HepG2 (cell line): Measurements from ENCODE around the gene SRXN1. TPM values are rescaled to one million over a fixed set of nuclear protein-coding genes. Genes with fewer than 3 reads are reported as not detected.

ENCODE experiments used
- CEBPB ChIP-seq: IDR thresholded peaks from 2 replicates; pipeline ENCODE4 v1.6.1; 2011; ENCODE audit warnings: low read depth, low read length, improper control_type of control experiment, borderline replicate concordance
- DMAP1 ChIP-seq: IDR thresholded peaks from 2 replicates; pipeline ENCODE4 v1.6.1; 2016
- FOSL2 ChIP-seq: sonication (generic); formaldehyde crosslinking; IDR thresholded peaks from 2 replicates; pipeline ENCODE4 v1.4.0; 2020; ENCODE audit warnings: missing genetic modification reagents
- GATA4 ChIP-seq: sonication (generic); IDR thresholded peaks from 2 replicates; pipeline ENCODE4 v1.6.1; 2016; ENCODE audit warnings: antibody characterized with exemption, low read depth, borderline replicate concordance
- HDAC1 ChIP-seq: sonication (generic); formaldehyde crosslinking; IDR thresholded peaks from 2 replicates; pipeline ENCODE4 v1.5.1; 2020; ENCODE audit warnings: mild to moderate bottlenecking, missing genetic modification reagents
- IRF9 ChIP-seq: sonication (generic); formaldehyde crosslinking; IDR thresholded peaks from 2 replicates; pipeline ENCODE4 v1.8.0; 2022; ENCODE audit warnings: missing genetic modification reagents, mild to moderate bottlenecking, borderline replicate concordance
- ISL2 ChIP-seq: sonication (generic); formaldehyde crosslinking; IDR thresholded peaks from 2 replicates; pipeline ENCODE4 v1.5.0; 2020; ENCODE audit warnings: missing genetic modification reagents
- JUNB ChIP-seq: sonication (generic); formaldehyde crosslinking; IDR thresholded peaks from 2 replicates; pipeline ENCODE4 v1.8.0; 2022; ENCODE audit warnings: missing genetic modification reagents, mild to moderate bottlenecking, borderline replicate concordance
- KAT8 ChIP-seq: IDR thresholded peaks from 2 replicates; pipeline ENCODE4 v1.6.1; 2016; ENCODE audit warnings: missing genetic modification reagents, missing compliant biosample characterization
- SRSF9 ChIP-seq: fragments of 200-400 bp; formaldehyde crosslinking; IDR thresholded peaks from 2 replicates; pipeline ENCODE4 v1.6.1; 2018; ENCODE audit warnings: borderline replicate concordance, mild to moderate bottlenecking, low read depth, low read length; ENCODE audit not compliant: insufficient read depth, poor library complexity, severe bottlenecking
- ZKSCAN5 ChIP-seq: sonication (generic); formaldehyde crosslinking; IDR thresholded peaks from 2 replicates; pipeline ENCODE4 v1.5.1; 2020; ENCODE audit warnings: mild to moderate bottlenecking, missing genetic modification reagents
- ZKSCAN8 ChIP-seq: IDR thresholded peaks from 2 replicates; pipeline ENCODE4 v1.6.1; 2016; ENCODE audit warnings: borderline replicate concordance, missing genetic modification reagents, missing compliant biosample characterization
- ZNF136 ChIP-seq: sonication (generic); formaldehyde crosslinking; IDR thresholded peaks from 2 replicates; pipeline ENCODE4 v1.8.1; 2022; ENCODE audit warnings: low read depth, mild to moderate bottlenecking, moderate library complexity, missing genetic modification reagents
- ZNF138 ChIP-seq: sonication (generic); formaldehyde crosslinking; IDR thresholded peaks from 2 replicates; pipeline ENCODE4 v1.5.0; 2020; ENCODE audit warnings: mild to moderate bottlenecking, low read depth, missing genetic modification reagents
- ZNF232 ChIP-seq: sonication (generic); formaldehyde crosslinking; IDR thresholded peaks from 2 replicates; pipeline ENCODE4 v1.4.0; 2020; ENCODE audit warnings: missing genetic modification reagents, borderline replicate concordance
- ZNF556 ChIP-seq: sonication (generic); formaldehyde crosslinking; IDR thresholded peaks from 2 replicates; pipeline ENCODE4 v1.4.0; 2020; ENCODE audit warnings: mild to moderate bottlenecking, missing genetic modification reagents, borderline replicate concordance
- polyA plus RNA-seq, 8 experiments: library from polyadenylated mRNA; depleted of rRNA in 3 of 8; stranded (reverse) in 7 of 8; unstranded in 1 of 8; fragments of >200 nt; fragmentation: Illumina TruSeq in 4 of 8; extraction: Trizol in 4 of 8; gene quantifications; 2 replicates each; pipeline versions ENCODE4 v1.2.1 to v1.2.3, GENCODE V29; 2011 to 2016; ENCODE audit warnings: low read depth in 4 of 8, missing spikeins in 1 of 8, mixed read lengths in 1 of 8; ENCODE audit not compliant: insufficient read depth in 1 of 8
- total RNA-seq, 5 experiments: library from RNA; depleted of rRNA; stranded (reverse); fragments of >200 nt; fragmentation: Illumina TruSeq; extraction: Trizol; gene quantifications; 2 replicates each; pipeline ENCODE4 v1.2.3, GENCODE V29; 2016; ENCODE audit warnings: low read depth in 1 of 5
- TF ChIP-seq, protein P1 (sequence below): sonication (generic); formaldehyde crosslinking; IDR thresholded peaks from 2 replicates; pipeline ENCODE4 v1.9.0; 2021; ENCODE audit warnings: mild to moderate bottlenecking, missing genetic modification reagents
- TF ChIP-seq, protein P2 (sequence below): IDR thresholded peaks from 2 replicates; pipeline ENCODE4 v1.6.1; 2016

SRXN1 gene
- total and polyA plus RNA-seq, 2 of the 13 experiments (the other 11 are each of a cell fraction or from before 2014, with no cell fraction given) = 29.9 to 87.7 TPM

- TF ChIP-seq ZNF136 (CRISPR knock-in tag) (no peak), HDAC1 (CRISPR knock-in tag) (peak; percentile 93), ZNF138 (CRISPR knock-in tag) (no peak), SRSF9 (no peak), ZNF556 (peak; percentile 87; the same call in 1 of the 2 replicates), FOSL2 (CRISPR knock-in tag) (peak; percentile 71), ZKSCAN5 (CRISPR knock-in tag) (no peak), DMAP1 (CRISPR knock-in tag) (peak; percentile 58), IRF9 (CRISPR knock-in tag) (peak; percentile 68; the same call in 1 of the 2 replicates), GATA4 (no peak), ISL2 (CRISPR knock-in tag) (peak; percentile 69), JUNB (CRISPR knock-in tag) (peak; percentile 60; the same call in 1 of the 2 replicates), CEBPB (no peak), KAT8 (CRISPR knock-in tag) (peak; percentile 74; the same call in 1 of the 2 replicates), ZNF232 (CRISPR knock-in tag) (no peak; the same call in 1 of the 2 replicates), ZKSCAN8 (CRISPR knock-in tag) (peak; percentile 79; the same call in 1 of the 2 replicates)
- TF ChIP-seq, protein P1, sequence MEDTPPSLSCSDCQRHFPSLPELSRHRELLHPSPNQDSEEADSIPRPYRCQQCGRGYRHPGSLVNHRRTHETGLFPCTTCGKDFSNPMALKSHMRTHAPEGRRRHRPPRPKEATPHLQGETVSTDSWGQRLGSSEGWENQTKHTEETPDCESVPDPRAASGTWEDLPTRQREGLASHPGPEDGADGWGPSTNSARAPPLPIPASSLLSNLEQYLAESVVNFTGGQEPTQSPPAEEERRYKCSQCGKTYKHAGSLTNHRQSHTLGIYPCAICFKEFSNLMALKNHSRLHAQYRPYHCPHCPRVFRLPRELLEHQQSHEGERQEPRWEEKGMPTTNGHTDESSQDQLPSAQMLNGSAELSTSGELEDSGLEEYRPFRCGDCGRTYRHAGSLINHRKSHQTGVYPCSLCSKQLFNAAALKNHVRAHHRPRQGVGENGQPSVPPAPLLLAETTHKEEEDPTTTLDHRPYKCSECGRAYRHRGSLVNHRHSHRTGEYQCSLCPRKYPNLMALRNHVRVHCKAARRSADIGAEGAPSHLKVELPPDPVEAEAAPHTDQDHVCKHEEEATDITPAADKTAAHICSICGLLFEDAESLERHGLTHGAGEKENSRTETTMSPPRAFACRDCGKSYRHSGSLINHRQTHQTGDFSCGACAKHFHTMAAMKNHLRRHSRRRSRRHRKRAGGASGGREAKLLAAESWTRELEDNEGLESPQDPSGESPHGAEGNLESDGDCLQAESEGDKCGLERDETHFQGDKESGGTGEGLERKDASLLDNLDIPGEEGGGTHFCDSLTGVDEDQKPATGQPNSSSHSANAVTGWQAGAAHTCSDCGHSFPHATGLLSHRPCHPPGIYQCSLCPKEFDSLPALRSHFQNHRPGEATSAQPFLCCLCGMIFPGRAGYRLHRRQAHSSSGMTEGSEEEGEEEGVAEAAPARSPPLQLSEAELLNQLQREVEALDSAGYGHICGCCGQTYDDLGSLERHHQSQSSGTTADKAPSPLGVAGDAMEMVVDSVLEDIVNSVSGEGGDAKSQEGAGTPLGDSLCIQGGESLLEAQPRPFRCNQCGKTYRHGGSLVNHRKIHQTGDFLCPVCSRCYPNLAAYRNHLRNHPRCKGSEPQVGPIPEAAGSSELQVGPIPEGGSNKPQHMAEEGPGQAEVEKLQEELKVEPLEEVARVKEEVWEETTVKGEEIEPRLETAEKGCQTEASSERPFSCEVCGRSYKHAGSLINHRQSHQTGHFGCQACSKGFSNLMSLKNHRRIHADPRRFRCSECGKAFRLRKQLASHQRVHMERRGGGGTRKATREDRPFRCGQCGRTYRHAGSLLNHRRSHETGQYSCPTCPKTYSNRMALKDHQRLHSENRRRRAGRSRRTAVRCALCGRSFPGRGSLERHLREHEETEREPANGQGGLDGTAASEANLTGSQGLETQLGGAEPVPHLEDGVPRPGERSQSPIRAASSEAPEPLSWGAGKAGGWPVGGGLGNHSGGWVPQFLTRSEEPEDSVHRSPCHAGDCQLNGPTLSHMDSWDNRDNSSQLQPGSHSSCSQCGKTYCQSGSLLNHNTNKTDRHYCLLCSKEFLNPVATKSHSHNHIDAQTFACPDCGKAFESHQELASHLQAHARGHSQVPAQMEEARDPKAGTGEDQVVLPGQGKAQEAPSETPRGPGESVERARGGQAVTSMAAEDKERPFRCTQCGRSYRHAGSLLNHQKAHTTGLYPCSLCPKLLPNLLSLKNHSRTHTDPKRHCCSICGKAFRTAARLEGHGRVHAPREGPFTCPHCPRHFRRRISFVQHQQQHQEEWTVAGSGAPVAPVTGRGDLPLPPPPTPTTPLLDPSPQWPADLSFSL = no peak
- TF ChIP-seq, protein P2, sequence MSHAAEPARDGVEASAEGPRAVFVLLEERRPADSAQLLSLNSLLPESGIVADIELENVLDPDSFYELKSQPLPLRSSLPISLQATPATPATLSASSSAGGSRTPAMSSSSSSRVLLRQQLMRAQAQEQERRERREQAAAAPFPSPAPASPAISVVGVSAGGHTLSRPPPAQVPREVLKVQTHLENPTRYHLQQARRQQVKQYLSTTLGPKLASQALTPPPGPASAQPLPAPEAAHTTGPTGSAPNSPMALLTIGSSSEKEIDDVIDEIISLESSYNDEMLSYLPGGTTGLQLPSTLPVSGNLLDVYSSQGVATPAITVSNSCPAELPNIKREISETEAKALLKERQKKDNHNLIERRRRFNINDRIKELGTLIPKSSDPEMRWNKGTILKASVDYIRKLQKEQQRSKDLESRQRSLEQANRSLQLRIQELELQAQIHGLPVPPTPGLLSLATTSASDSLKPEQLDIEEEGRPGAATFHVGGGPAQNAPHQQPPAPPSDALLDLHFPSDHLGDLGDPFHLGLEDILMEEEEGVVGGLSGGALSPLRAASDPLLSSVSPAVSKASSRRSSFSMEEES (CRISPR knock-in tag) = 0 out of 2 replicates have a peak, but pooled peaks have one; percentile 56
Measured at GRCh38 chr20:645318-646106, 7.5 kb downstream of the SRXN1 start (continued).
